Measurements from ENCODE around the gene TSPEAR. TPM values are rescaled to one million over a fixed set of nuclear protein-coding genes. Genes with fewer than 3 reads are reported as not detected.

TSPEAR gene
- total RNA-seq, 4 donors from 2014 or later = not detected

- intact Hi-C loops (cut with DNase I; ENCODE audit: low total_unique reads) = no loop called here
- Histone ChIP-seq H3K27me3 (peaks cover 9% of the 10 kb centered on the region in 3 donors), H3K4me3 (no peak within 1 kb of the TSS), H3K36me3 (no peaks in the 10 kb centered on the region), H3K27ac (no peak within 1 kb of the TSS), H3K4me1 (no peaks in the 10 kb centered on the region), H3K9me3 (no peaks in the 10 kb centered on the region)
- no peak for DNase-seq
- no peak for ATAC-seq
- in situ Hi-C loops (cut with MboI; ENCODE audit: low sequenced_read_pairs in 4 of 4) = no loop called here
- TF ChIP-seq CTCF (IDR thresholded peaks at IDR 0.05 in 4 of 5, conservative IDR thresholded peaks at IDR 0.05 in 1 of 5) (no peak), POLR2A (IDR thresholded peaks at IDR 0.05) (no peak)
These were observed 74.1 kb downstream of the TSPEAR start, which contains the start of gene KRTAP10-10 for GRCh38 chr21:44637018-44637850. TSS of gene KRTAP10-10 (plus strand) at chr21:44637356. CDS start at chr21:44637418, 62 bp downstream.

GRCh38 chr21:44636209-44637017 lies 75.0 kb downstream of the TSPEAR start:
- no peak for DNase-seq
- no peak for ATAC-seq

GRCh38 chr21:44632067-44632466 lies 79.3 kb downstream of the TSPEAR start:
- Histone ChIP-seq H3K9me3 (no peaks in the 10 kb centered on the region), H3K36me3 (no peaks in the 10 kb centered on the region), H3K27ac (no peak overlapping the region), H3K27me3 (peaks cover 0 to 16% (median 8%) of the 10 kb centered on the region in 3 donors), H3K4me3 (no peak overlapping the region), H3K4me1 (no peaks in the 10 kb centered on the region)
- intact Hi-C loops (cut with DNase I; ENCODE audit: low total_unique reads) = no loop called here
- no peak for TF ChIP-seq POLR2A (IDR thresholded peaks at IDR 0.05)
- TF ChIP-seq CTCF (IDR thresholded peaks at IDR 0.05 in 4 of 5, conservative IDR thresholded peaks at IDR 0.05 in 1 of 5) = no peak
- in situ Hi-C loops (cut with MboI; ENCODE audit: low sequenced_read_pairs in 4 of 4) = no loop called here
- no peak for DNase-seq
- no peak for ATAC-seq

More at GRCh38 chr21:44636209-44637017, 75.0 kb downstream of the TSPEAR start:
- Histone ChIP-seq H3K36me3 (no peaks in the 10 kb centered on the region), H3K9me3 (no peaks in the 10 kb centered on the region), H3K27ac (no peak overlapping the region), H3K27me3 (peaks cover 9% of the 10 kb centered on the region in 3 donors), H3K4me3 (no peak overlapping the region), H3K4me1 (no peaks in the 10 kb centered on the region)
- intact Hi-C loops (cut with DNase I; ENCODE audit: low total_unique reads) (no loop called here), in situ Hi-C loops (cut with MboI; ENCODE audit: low sequenced_read_pairs in 4 of 4) (no loop called here)
- TF ChIP-seq CTCF (IDR thresholded peaks at IDR 0.05 in 4 of 5, conservative IDR thresholded peaks at IDR 0.05 in 1 of 5) = no peak
- no peak for TF ChIP-seq POLR2A (IDR thresholded peaks at IDR 0.05)

DNA sequence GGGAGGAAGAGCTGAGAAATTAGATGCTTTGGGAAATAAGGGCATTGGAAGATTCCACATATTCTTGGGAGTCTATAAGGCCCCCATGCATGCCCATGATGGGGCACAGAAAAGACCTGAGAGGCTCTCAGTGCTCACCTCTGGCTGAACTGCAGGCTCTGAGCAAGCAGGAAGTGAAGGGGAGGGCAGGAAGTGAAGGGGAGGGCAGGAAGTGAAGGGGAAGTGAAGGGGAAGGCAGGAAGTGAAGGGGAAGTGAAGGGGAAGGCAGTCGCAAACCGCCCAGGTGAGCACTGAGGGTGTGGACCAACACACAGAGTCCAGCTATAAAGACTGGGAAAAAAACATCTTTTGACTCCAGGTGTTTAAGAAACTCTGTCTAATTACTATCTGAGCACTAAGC lies 80.9 kb downstream of the TSPEAR start:
- no peak overlapping the region for H3K27ac ChIP-seq
- peaks cover 0 to 16% (median 14%) of the 10 kb centered on the region in 3 donors for H3K27me3 ChIP-seq
- intact Hi-C loops (cut with DNase I; ENCODE audit: low total_unique reads) (no loop called here), in situ Hi-C loops (cut with MboI; ENCODE audit: low sequenced_read_pairs in 4 of 4) (no loop called here)
- H3K4me1 ChIP-seq = no peaks in the 10 kb centered on the region
- ATAC-seq (no peak), DNase-seq (no peak)
- no peak for TF ChIP-seq POLR2A (IDR thresholded peaks at IDR 0.05)
- no peak for TF ChIP-seq CTCF (IDR thresholded peaks at IDR 0.05 in 4 of 5, conservative IDR thresholded peaks at IDR 0.05 in 1 of 5)
- H3K4me3 ChIP-seq = no peak overlapping the region
- no peaks in the 10 kb centered on the region for H3K9me3 ChIP-seq
- no peaks in the 10 kb centered on the region for H3K36me3 ChIP-seq

Measured in gastrocnemius medialis (tissue), 4 donors.